ENCODE data around the gene CYBC1.

CYBC1 gene

DNA sequence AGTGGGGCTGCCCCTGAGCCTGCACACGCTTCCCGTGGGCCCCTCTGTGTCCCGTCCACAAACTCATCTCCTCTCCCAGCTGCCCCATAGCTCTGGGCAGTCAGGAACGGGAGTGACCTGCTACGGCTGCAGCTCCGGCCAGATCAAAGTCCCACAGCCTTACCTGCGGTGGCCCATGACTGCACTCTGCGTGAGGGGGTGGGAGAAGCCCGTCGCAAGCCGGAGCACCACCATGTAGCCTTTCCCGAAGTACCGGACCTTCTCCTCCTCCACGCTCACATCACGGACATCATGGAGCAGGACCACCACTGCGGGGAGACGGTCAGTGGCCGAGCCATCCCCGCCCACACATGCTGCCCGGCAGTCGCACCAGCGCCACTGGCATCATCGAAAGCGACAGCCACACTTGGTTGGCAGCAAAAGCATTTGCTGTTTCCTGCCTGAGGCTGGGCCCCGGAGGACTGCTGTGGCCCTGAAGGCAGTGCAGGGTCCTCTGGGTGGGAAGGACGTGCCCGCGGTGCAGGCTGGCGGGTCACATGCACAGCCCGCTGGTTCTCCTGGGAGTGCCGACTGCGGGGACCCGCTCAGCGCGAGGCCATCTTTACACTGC lies 6.2 kb downstream of the CYBC1 start:
- H3K9me3 ChIP-seq (ENCODE audit: control insufficient read depth, insufficient read depth, low read length), result no peaks in the 10 kb centered on the region
- no peaks in the 10 kb centered on the region for H3K4me1 ChIP-seq (ENCODE audit: control insufficient read depth, insufficient read depth, low read length)
- no peak overlapping the region for H3K4me3 ChIP-seq (ENCODE audit: low read depth, low read length)
- peaks cover 31% of the 10 kb centered on the region for H3K36me3 ChIP-seq (ENCODE audit: control insufficient read depth, insufficient read depth, low read length)
- no peaks in the 10 kb centered on the region for H3K27me3 ChIP-seq (ENCODE audit: control insufficient read depth, insufficient read depth, low read length)
- H3K9ac ChIP-seq (ENCODE audit: low read depth, low read length), result no peak overlapping the region

DNA sequence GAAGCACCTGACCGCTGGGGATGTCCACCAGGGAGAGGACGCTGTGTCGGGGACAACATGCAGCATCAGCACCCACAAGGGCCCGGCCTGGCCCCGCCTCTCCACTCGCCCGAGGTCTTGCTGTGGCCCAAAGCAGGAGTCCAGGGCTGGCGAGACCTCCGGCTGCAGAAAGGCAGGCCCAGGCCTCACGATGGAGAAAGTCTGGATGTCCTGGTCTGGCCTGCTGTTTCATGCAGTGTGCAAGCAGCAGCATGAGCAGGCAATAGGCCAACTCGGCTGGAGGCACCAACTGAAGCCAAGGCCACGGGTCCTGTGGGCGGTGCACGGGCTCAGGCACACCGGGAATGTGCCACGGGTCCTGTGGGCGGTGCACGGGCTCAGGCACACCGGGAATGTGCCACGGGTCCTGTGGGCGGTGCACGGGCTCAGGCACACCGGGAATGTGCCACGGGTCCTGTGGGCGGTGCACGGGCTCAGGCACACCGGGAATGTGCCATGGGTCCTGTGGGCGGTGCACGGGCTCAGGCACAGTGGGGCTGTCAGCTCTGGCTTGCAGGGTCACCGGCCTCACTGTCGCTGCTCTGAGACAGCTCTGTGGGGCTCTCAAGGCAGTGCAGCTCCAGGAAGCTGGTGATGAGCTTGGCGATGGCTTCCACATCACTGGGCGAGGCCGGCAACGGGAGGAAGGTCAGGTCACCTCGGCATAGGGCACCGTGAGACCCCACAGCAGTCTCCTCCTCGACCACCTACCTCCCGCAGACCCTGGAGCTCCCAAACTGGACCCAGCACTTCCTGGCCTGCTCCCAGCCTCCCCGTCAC lies 6.9 kb downstream of the CYBC1 start:
- no peak overlapping the region for H3K9ac ChIP-seq (ENCODE audit: low read depth, low read length)
- no peaks in the 10 kb centered on the region for H3K27me3 ChIP-seq (ENCODE audit: control insufficient read depth, insufficient read depth, low read length)
- no peaks in the 10 kb centered on the region for H3K4me1 ChIP-seq (ENCODE audit: control insufficient read depth, insufficient read depth, low read length)
- H3K36me3 ChIP-seq (ENCODE audit: control insufficient read depth, insufficient read depth, low read length), result peaks cover 31% of the 10 kb centered on the region
- H3K4me3 ChIP-seq (ENCODE audit: low read depth, low read length), result no peak overlapping the region
- no peaks in the 10 kb centered on the region for H3K9me3 ChIP-seq (ENCODE audit: control insufficient read depth, insufficient read depth, low read length)

DNA sequence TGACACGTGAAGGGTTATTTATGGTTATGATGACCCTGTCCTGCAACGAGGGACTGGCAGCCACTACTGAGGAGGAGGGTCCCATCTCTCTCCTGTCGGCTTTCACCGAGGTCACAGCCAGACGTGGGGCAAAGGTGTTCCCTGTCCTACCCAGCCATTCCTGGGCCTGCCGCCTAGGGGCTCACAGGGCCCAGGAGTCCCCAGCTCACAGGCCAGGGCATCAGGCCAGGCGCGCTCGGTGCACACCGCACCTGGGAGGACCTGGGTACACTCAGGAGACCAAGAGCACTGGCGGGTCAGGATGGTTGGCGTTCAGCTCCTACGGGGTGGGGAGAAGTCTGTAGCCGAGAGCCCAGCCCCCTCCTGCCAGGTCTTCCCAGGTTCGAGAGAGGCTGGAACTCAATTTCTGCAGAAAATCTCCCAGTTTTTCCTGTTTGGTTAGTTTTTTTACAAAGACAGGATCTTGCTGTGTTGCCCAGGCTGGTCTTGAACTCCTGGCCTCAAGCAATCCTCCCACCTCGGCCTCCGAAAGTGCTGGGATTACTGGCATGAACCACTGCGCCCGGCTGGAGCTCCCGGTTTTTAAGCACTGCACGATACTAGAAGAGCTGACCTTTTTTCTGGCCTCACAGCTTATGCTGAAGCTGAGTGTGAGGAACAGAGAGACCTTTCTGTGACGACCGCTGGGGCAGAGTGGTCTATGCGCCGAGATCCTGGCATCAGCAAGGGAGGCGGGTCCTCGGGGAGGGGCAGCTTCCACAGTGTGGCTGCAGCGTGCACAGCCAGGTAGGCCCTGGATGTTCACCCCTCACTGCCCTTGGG lies 7.7 kb downstream of the CYBC1 start:
- peaks cover 31% of the 10 kb centered on the region for H3K36me3 ChIP-seq (ENCODE audit: control insufficient read depth, insufficient read depth, low read length)
- H3K4me3 ChIP-seq (ENCODE audit: low read depth, low read length), result no peak overlapping the region
- H3K9me3 ChIP-seq (ENCODE audit: control insufficient read depth, insufficient read depth, low read length), result no peaks in the 10 kb centered on the region
- H3K4me1 ChIP-seq (ENCODE audit: control insufficient read depth, insufficient read depth, low read length), result no peaks in the 10 kb centered on the region
- H3K9ac ChIP-seq (ENCODE audit: low read depth, low read length), result no peak overlapping the region
- H3K27me3 ChIP-seq (ENCODE audit: control insufficient read depth, insufficient read depth, low read length), result no peaks in the 10 kb centered on the region

DNA sequence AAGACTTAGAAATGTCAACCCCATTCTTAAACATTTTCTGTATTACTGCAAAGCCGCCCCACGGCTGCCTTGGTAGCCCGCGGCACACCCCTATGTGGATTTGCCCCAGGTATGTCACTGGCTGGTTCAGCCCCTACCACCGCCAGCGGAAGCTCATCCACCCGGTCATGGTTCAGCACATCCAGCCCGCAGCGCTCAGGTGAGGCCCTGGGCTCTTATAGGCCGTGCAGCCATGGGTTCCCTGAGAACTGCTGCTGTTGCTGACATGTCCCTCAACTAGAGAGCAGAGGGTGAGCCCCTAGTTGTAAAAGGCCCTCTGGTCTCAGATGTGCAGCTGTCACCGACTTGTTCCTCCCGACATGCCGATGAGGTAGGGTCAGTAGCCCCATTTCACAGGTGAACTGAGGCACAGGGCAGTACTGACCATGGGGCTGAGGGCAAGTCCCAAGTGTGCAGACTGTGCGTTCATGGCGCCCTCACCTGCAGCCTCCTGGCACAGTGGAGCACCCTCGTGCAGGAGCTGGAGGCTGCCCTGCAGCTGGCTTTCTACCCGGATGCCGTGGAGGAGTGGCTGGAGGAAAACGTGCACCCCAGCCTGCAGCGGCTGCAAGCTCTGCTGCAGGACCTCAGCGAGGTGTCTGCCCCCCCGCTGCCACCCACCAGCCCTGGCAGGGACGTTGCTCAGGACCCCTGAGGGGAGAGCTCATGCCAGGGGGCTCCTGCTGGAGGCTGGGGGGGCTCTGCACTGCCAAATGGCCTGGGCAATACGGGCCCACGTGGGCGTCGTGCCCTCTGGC lies 8.7 kb downstream of the CYBC1 start:
- H3K9ac ChIP-seq (ENCODE audit: low read depth, low read length), result no peak overlapping the region
- no peaks in the 10 kb centered on the region for H3K4me1 ChIP-seq (ENCODE audit: control insufficient read depth, insufficient read depth, low read length)
- peaks cover 31% of the 10 kb centered on the region for H3K36me3 ChIP-seq (ENCODE audit: control insufficient read depth, insufficient read depth, low read length)

DNA sequence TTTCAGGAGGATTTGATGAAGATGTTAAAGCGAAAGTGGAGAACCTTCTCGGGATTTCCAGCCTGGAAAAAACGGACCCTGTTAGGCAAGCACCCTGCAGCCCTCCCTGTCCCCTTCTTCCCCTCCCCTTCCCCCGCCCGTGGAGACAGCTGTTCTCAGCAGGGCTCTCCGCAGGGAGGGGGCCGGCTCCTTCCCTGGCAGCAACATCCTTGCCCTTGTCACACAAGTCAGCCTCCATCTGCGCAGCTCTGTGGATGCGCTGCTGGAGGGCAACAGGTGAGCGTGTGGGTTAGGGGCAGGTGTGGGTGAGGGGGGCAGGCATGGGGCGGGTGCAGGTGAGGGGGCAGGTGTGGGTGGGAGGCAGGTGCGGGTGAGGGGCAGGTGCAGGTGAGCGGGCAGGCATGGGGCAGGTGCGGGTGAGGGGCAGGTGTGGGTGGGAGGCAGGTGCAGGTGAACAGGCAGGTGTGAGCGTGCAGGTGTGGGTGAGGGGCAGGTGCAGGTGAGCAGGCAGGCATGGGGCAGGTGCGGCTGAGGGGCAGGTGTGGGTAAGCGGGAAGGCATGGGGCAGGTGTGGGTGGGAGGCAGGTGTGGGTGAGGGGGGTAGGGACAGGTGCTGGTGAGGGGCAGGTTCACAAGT lies 9.4 kb downstream of the CYBC1 start:
- no peak overlapping the region for H3K9ac ChIP-seq (ENCODE audit: low read depth, low read length)
- H3K4me3 ChIP-seq (ENCODE audit: low read depth, low read length), result no peak overlapping the region
- no peaks in the 10 kb centered on the region for H3K9me3 ChIP-seq (ENCODE audit: control insufficient read depth, insufficient read depth, low read length)
- H3K36me3 ChIP-seq (ENCODE audit: control insufficient read depth, insufficient read depth, low read length), result peaks cover 31% of the 10 kb centered on the region
- no peaks in the 10 kb centered on the region for H3K27me3 ChIP-seq (ENCODE audit: control insufficient read depth, insufficient read depth, low read length)
- no peaks in the 10 kb centered on the region for H3K4me1 ChIP-seq (ENCODE audit: control insufficient read depth, insufficient read depth, low read length)

More for the DNA sequence above, 8.7 kb downstream of the CYBC1 start:
- Histone ChIP-seq H3K4me3 (ENCODE audit: low read depth, low read length) (no peak overlapping the region), H3K27me3 (ENCODE audit: control insufficient read depth, insufficient read depth, low read length) (no peaks in the 10 kb centered on the region), H3K9me3 (ENCODE audit: control insufficient read depth, insufficient read depth, low read length) (no peaks in the 10 kb centered on the region)

DNA sequence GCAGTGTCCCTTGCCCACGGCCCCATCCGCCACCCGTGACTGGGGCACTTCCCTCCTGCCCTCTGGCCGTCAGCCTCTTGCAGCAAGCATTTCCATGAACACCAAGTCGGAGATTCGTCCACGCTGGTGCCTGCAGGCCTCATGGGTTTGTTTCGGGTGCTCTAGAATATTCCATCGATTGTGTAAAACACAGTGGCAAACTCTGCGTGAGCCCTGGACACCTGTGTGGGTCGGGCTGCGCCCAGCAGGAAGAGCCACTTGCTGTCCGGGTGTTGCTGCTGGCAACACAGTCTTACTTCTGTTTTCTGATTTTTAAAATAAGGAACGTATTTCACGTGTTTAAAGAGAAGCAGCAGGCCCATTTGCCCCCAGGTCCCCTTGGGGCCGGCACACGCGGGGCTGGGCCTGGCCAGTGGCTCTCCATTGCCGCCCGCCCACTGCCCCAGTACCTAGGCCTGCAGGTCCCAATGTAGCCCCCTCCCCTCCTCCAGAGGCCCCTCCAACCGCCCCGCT lies 10.0 kb downstream of the CYBC1 start:
- Histone ChIP-seq H3K36me3 (ENCODE audit: control insufficient read depth, insufficient read depth, low read length) (peaks cover 25% of the 10 kb centered on the region), H3K9me3 (ENCODE audit: control insufficient read depth, insufficient read depth, low read length) (no peaks in the 10 kb centered on the region), H3K4me1 (ENCODE audit: control insufficient read depth, insufficient read depth, low read length) (no peaks in the 10 kb centered on the region), H3K9ac (ENCODE audit: low read depth, low read length) (no peak overlapping the region), H3K27me3 (ENCODE audit: control insufficient read depth, insufficient read depth, low read length) (no peaks in the 10 kb centered on the region), H3K4me3 (ENCODE audit: low read depth, low read length) (no peak overlapping the region)

DNA sequence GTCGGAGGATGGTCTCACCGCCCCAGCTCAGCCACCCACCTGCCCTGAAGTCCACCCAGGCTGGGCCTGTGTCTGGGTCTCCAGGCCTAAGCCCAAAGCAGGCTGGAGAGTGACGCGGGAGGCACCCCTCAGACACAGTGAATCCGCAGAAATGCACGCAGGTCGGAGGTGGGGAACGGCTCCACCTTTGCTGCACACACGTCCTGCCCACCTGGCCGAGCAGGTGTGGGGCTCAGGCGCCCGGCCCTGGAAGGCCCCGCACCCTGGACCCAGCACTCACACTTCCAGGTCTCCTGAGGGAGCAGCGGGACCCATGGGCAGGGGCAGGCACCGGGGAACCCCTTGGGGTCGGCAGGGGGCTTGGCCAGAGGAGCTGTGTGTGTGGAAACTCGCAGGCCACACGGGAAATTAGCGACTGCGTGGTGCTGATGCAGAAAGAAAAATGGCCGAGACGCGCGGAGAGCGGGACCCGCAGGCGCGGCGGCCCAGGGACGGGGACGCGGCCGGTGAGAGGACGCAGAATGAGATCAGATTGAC lies 10.7 kb downstream of the CYBC1 start:
- Histone ChIP-seq H3K4me3 (ENCODE audit: low read depth, low read length) (no peak overlapping the region), H3K4me1 (ENCODE audit: control insufficient read depth, insufficient read depth, low read length) (no peaks in the 10 kb centered on the region), H3K36me3 (ENCODE audit: control insufficient read depth, insufficient read depth, low read length) (peaks cover 24% of the 10 kb centered on the region), H3K9me3 (ENCODE audit: control insufficient read depth, insufficient read depth, low read length) (no peaks in the 10 kb centered on the region), H3K27me3 (ENCODE audit: control insufficient read depth, insufficient read depth, low read length) (no peaks in the 10 kb centered on the region), H3K9ac (ENCODE audit: low read depth, low read length) (no peak overlapping the region)

DNA sequence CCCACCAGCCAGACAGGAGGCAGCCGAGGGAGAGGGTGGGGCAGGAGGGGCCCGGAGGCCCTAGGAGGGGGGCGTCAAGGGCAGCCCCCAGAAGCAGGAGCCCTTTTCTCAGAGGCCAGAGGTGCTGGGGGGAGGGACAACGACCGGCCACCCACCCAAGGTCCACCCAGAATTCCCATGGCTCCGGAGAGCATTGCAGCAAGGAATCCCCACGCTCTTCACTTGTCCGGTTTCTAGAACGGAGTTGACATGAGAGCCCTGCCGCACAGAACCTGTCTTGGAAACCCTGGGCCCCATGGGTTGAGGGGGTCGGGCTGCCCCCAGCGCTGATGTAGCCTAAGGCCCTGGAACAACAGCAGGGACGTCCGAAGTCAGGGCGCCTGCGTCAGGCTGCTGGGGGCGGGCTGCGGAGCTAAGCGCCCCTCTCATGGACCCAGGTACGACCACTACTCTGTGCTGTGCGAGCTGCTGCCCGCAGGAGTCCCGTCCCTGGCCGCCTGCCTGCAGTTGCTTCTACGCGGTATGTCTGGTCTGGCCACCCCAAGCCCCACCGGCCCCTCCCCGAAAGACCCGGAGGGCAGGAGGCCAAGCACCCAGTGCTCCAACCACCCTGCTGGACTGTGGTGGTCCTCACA lies 11.2 kb downstream of the CYBC1 start:
- Histone ChIP-seq H3K36me3 (ENCODE audit: control insufficient read depth, insufficient read depth, low read length) (peaks cover 18% of the 10 kb centered on the region), H3K9me3 (ENCODE audit: control insufficient read depth, insufficient read depth, low read length) (no peaks in the 10 kb centered on the region), H3K27me3 (ENCODE audit: control insufficient read depth, insufficient read depth, low read length) (no peaks in the 10 kb centered on the region), H3K4me3 (ENCODE audit: low read depth, low read length) (no peak overlapping the region), H3K4me1 (ENCODE audit: control insufficient read depth, insufficient read depth, low read length) (no peaks in the 10 kb centered on the region), H3K9ac (ENCODE audit: low read depth, low read length) (no peak overlapping the region)

DNA sequence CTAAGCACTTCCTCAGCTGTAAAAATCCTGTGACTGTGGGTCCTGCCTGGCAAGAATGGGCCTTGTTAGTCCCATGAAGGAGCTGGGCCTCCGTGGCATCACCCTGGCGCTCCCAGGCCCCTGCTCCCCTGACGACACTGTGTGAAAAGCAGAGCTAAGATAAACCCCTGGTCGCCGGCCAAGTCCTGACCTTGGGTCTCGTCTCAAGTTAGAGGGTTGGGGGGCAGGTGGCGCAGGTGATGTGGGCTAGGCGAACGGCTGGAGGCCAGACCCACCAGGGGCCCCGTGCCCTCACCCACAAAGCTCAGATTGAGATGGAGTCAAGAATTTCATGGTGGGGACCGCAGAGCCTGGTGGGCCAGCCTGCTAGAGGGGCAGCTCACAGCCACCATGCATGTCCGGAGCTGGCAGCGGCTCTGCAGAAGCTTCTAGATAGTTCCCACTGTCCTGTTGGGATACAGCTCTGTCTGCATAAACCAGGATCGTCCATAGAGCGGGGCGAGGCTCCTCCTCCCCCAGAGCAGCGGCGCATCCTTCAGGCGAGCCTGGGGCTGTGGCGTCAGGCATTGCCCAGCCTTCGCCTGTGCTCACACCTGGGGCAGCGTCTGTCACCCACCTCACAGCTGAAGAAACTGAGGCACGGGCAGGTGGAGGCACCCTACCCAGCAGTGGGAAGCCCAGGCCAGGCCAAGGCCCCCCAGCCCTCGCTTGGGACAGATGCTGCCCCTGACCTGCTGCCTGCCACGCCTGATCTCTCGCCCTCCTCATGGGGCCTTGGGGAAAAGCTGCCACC lies 12.0 kb downstream of the CYBC1 start:
- H3K4me1 ChIP-seq (ENCODE audit: control insufficient read depth, insufficient read depth, low read length), result no peaks in the 10 kb centered on the region
- peaks cover 13% of the 10 kb centered on the region for H3K36me3 ChIP-seq (ENCODE audit: control insufficient read depth, insufficient read depth, low read length)
- H3K9me3 ChIP-seq (ENCODE audit: control insufficient read depth, insufficient read depth, low read length), result no peaks in the 10 kb centered on the region
- no peak overlapping the region for H3K4me3 ChIP-seq (ENCODE audit: low read depth, low read length)
- no peaks in the 10 kb centered on the region for H3K27me3 ChIP-seq (ENCODE audit: control insufficient read depth, insufficient read depth, low read length)
- H3K9ac ChIP-seq (ENCODE audit: low read depth, low read length), result no peak overlapping the region

DNA sequence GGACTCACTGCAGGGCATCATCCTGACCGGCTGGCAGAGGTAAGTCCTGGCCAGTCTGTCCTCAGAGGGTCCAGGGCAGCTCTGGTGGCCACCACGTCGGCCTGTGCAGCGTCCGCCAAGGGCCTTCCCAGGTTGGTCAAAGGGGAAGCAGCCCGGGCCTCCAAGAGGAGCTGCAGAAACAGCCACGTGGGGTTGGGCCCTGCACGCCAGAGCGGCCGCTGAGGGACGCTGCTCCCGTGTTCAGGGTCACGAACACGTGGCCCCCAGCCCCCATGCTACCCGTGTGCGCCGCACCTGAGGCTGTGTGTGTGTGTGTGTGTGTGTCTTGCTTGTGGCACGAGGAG lies 13.3 kb downstream of the CYBC1 start:
- no peaks in the 10 kb centered on the region for H3K27me3 ChIP-seq (ENCODE audit: control insufficient read depth, insufficient read depth, low read length)
- H3K4me1 ChIP-seq (ENCODE audit: control insufficient read depth, insufficient read depth, low read length), result no peaks in the 10 kb centered on the region
- no peaks in the 10 kb centered on the region for H3K9me3 ChIP-seq (ENCODE audit: control insufficient read depth, insufficient read depth, low read length)
- H3K9ac ChIP-seq (ENCODE audit: low read depth, low read length), result no peak overlapping the region
- peaks cover 2% of the 10 kb centered on the region for H3K36me3 ChIP-seq (ENCODE audit: control insufficient read depth, insufficient read depth, low read length)
- H3K4me3 ChIP-seq (ENCODE audit: low read depth, low read length), result no peak overlapping the region
